Activated CD8-positive, alpha-beta memory T cell treated with anti-CD3 and anti-CD28 coated beads for 1 hour (primary cell): Measurements from ENCODE around the gene FBXO9.

Source experiments
- DNase-seq, 2 donors: peaks; one replicate each; pipeline ENCODE4 v3.0.0-alpha.2; 2020; ENCODE audit warnings: low read depth in 1 of 2; ENCODE audit errors: extremely low read depth in 1 of 2

Gene FBXO9

GRCh38 chr6:53130569-53131290, 65.5 kb downstream of the FBXO9 start:
- no peak for DNase-seq

- no peak for DNase-seq
Measured at GRCh38 chr6:53133961-53134360, 68.8 kb downstream of the FBXO9 start.

- no peak for DNase-seq
Measured at GRCh38 chr6:53134601-53135235, 69.5 kb downstream of the FBXO9 start.

- no peak for DNase-seq
Measured at GRCh38 chr6:53136000-53136609, 70.9 kb downstream of the FBXO9 start.

GRCh38 chr6:53139841-53140413, 74.7 kb downstream of the FBXO9 start:
- no peak for DNase-seq

GRCh38 chr6:53142810-53143209, 77.6 kb downstream of the FBXO9 start:
- DNase-seq = no peak

- no peak for DNase-seq
Measured at GRCh38 chr6:53143710-53144109, 78.5 kb downstream of the FBXO9 start.

- DNase-seq = no peak
Measured at GRCh38 chr6:53144802-53145201, 79.6 kb downstream of the FBXO9 start.

- DNase-seq = no peak
Measured at GRCh38 chr6:53148684-53149083, 83.5 kb downstream of the FBXO9 start, which contains the start of gene GCM1. TSS of gene GCM1 (minus strand) at chr6:53148841. CDS start at chr6:53145632, 3,209 bp downstream.
